SKM-1 (cell line): ENCODE data around the gene MAP2.
"Not testable (repeated sequence)": the region's sequence is repeated elsewhere in the genome, so short reads cannot be mapped to it uniquely, and the experiment has no call there.

ENCODE experiments used
- DNase-seq: peaks from one replicate; lab custom pipeline; 2025; ENCODE audit not compliant: unreplicated experiment; lab: John Stamatoyannopoulos, UW

Gene MAP2

GRCh38 chr2:209581040-209581439 is 157.2 kb downstream of the MAP2 start:
- DNase-seq, result no peak

GRCh38 chr2:209582281-209582680 is 158.4 kb downstream of the MAP2 start:
- no peak for DNase-seq

- no peak for DNase-seq
These were observed 160.6 kb downstream of the MAP2 start for GRCh38 chr2:209584472-209584871.

- no peak for DNase-seq
These were observed 161.1 kb downstream of the MAP2 start for GRCh38 chr2:209584915-209585314.

- no peak for DNase-seq
These were observed 167.2 kb downstream of the MAP2 start for GRCh38 chr2:209591021-209591420.

- DNase-seq, result no peak
These were observed 168.3 kb downstream of the MAP2 start for GRCh38 chr2:209592106-209592505.

- no peak for DNase-seq
These were observed 170.1 kb downstream of the MAP2 start for GRCh38 chr2:209593930-209594329.

GRCh38 chr2:209596262-209596661 is 172.4 kb downstream of the MAP2 start:
- no peak for DNase-seq

- not testable (repeated sequence) for DNase-seq
These were observed 174.4 kb downstream of the MAP2 start for GRCh38 chr2:209598227-209598626.

- no peak for DNase-seq
These were observed 176.7 kb downstream of the MAP2 start for GRCh38 chr2:209600341-209601171.

GRCh38 chr2:209601497-209601896 is 177.7 kb downstream of the MAP2 start:
- DNase-seq, result no peak

- DNase-seq, result no peak
These were observed 178.4 kb downstream of the MAP2 start for GRCh38 chr2:209602259-209602658.

- no peak for DNase-seq
These were observed 185.7 kb downstream of the MAP2 start for GRCh38 chr2:209609531-209609930.

- no peak for DNase-seq
These were observed 186.8 kb downstream of the MAP2 start for GRCh38 chr2:209610631-209611030.

- no peak for DNase-seq
These were observed 189.9 kb downstream of the MAP2 start for GRCh38 chr2:209613649-209614305.

GRCh38 chr2:209614690-209615369 is 191.0 kb downstream of the MAP2 start:
- no peak for DNase-seq

- peak; percentile 91 for DNase-seq
These were observed 195.9 kb downstream of the MAP2 start for GRCh38 chr2:209619782-209620181.

GRCh38 chr2:209624192-209624938 is 200.5 kb downstream of the MAP2 start:
- DNase-seq, result no peak

- DNase-seq, result no peak
These were observed 205.8 kb downstream of the MAP2 start for GRCh38 chr2:209629597-209629996.

- DNase-seq, result no peak
These were observed 210.1 kb downstream of the MAP2 start for GRCh38 chr2:209633911-209634310.

GRCh38 chr2:209636076-209636475 is 212.2 kb downstream of the MAP2 start:
- DNase-seq, result no peak
